GM12878 (cell line): ENCODE measurements around the gene HDHD3. TPM values are rescaled to one million over a fixed set of nuclear protein-coding genes. Genes with fewer than 3 reads are reported as not detected.

Experiments used
- BACH1 ChIP-seq: fragments of 450-650 bp; IDR thresholded peaks from 2 replicates; pipeline ENCODE4 v1.6.1; 2017; ENCODE audit warnings: mild to moderate bottlenecking, borderline replicate concordance
- CBX5 ChIP-seq: sonication (generic); IDR thresholded peaks from 2 replicates; pipeline ENCODE4 v1.6.1; 2016; ENCODE audit warnings: low read depth, moderate library complexity, mild to moderate bottlenecking, inconsistent platforms
- FOS ChIP-seq: IDR thresholded peaks from 3 replicates; pipeline ENCODE4 v1.6.1; 2011; ENCODE audit warnings: borderline replicate concordance; ENCODE audit not compliant: insufficient read length; ENCODE audit errors: extremely low read depth
- IRF4 ChIP-seq: IDR thresholded peaks from 2 replicates; pipeline ENCODE4 v1.6.1; 2011; ENCODE audit warnings: low read depth, low read length
- LARP7 ChIP-seq: fragments of 450-650 bp; IDR thresholded peaks from 2 replicates; pipeline ENCODE4 v1.6.1; 2017; ENCODE audit warnings: mild to moderate bottlenecking
- MEF2A ChIP-seq: IDR thresholded peaks from 2 replicates; pipeline ENCODE4 v1.6.1; 2011; ENCODE audit warnings: low read depth, mild to moderate bottlenecking, low read length, moderate library complexity; ENCODE audit not compliant: insufficient read depth
- POU2F2 ChIP-seq: IDR thresholded peaks from 3 replicates; pipeline ENCODE4 v1.6.1; 2011; ENCODE audit warnings: low read depth, mild to moderate bottlenecking, low read length, borderline replicate concordance
- RBBP5 ChIP-seq: fragments of 200-600 bp; sonication (generic); conservative IDR thresholded peaks from 2 replicates; pipeline ENCODE4 v1.6.1; 2016
- TCF3 ChIP-seq: IDR thresholded peaks from 2 replicates; pipeline ENCODE4 v1.6.1; 2012; ENCODE audit warnings: low read depth, mild to moderate bottlenecking, low read length, borderline replicate concordance; ENCODE audit not compliant: insufficient read depth
- polyA plus RNA-seq, 11 experiments: library from polyadenylated mRNA; depleted of rRNA in 4 of 11; unstranded in 6 of 11; stranded (reverse) in 5 of 11; fragments of >200 nt; fragmentation: Nextera tagmentation in 4 of 11; fragmentation: Illumina TruSeq in 1 of 11; extraction: Ambion mirVana in 4 of 11; extraction: Trizol in 1 of 11; gene quantifications; 1 replicate in 1 of 11; 2 replicates in 10 of 11; pipeline versions ENCODE4 v1.2.1 to v1.2.3, GENCODE V29; 2011 to 2016; ENCODE audit warnings: inconsistent platforms in 2 of 11, missing spikeins in 2 of 11, low read depth in 1 of 11
- total RNA-seq, 4 experiments: library from RNA; depleted of rRNA in 3 of 4; stranded (reverse); fragments of >200 nt in 3 of 4; fragmentation: Illumina TruSeq in 1 of 4; extraction: Trizol in 1 of 4; gene quantifications; 2 replicates each; pipeline versions ENCODE4 v1.2.1 to v1.2.3, GENCODE V29; 2013 to 2021
- TF ChIP-seq, protein P1 (sequence below): fragments of 450-650 bp; formaldehyde crosslinking; IDR thresholded peaks from 2 replicates; pipeline ENCODE4 v1.5.0; 2022; ENCODE audit warnings: mild to moderate bottlenecking, missing genetic modification characterization
- TF ChIP-seq, protein P2 (sequence below): fragments of 450-650 bp; IDR thresholded peaks from 2 replicates; pipeline ENCODE4 v1.6.1; 2017; ENCODE audit warnings: mild to moderate bottlenecking, moderate library complexity
- TF ChIP-seq, protein P3 (sequence below), 3 experiments: IDR thresholded peaks in 2 of 3; conservative IDR thresholded peaks in 1 of 3; 2 replicates each; pipeline ENCODE4 v1.5.1; 2011; ENCODE audit warnings: low read depth in 3 of 3, low read length in 3 of 3, mild to moderate bottlenecking in 3 of 3, control low read depth in 2 of 3, moderate library complexity in 2 of 3, inconsistent platforms in 1 of 3, mixed read lengths in 1 of 3; ENCODE audit not compliant: control insufficient read depth in 2 of 3, insufficient read depth in 1 of 3; ENCODE audit errors: extremely low read depth in 1 of 3
- TF ChIP-seq, protein P4 (sequence below): IDR thresholded peaks from 2 replicates; pipeline ENCODE4 v1.6.1; 2012; ENCODE audit warnings: improper control_type of control experiment, low read depth, low read length; ENCODE audit not compliant: insufficient replicate concordance

HDHD3 gene
- total and polyA plus RNA-seq, 10 of the 15 experiments (the other 5 are each of a cell fraction or from before 2014, with no cell fraction given), result 1.3 to 29.4 (median 17.9) TPM

DNA sequence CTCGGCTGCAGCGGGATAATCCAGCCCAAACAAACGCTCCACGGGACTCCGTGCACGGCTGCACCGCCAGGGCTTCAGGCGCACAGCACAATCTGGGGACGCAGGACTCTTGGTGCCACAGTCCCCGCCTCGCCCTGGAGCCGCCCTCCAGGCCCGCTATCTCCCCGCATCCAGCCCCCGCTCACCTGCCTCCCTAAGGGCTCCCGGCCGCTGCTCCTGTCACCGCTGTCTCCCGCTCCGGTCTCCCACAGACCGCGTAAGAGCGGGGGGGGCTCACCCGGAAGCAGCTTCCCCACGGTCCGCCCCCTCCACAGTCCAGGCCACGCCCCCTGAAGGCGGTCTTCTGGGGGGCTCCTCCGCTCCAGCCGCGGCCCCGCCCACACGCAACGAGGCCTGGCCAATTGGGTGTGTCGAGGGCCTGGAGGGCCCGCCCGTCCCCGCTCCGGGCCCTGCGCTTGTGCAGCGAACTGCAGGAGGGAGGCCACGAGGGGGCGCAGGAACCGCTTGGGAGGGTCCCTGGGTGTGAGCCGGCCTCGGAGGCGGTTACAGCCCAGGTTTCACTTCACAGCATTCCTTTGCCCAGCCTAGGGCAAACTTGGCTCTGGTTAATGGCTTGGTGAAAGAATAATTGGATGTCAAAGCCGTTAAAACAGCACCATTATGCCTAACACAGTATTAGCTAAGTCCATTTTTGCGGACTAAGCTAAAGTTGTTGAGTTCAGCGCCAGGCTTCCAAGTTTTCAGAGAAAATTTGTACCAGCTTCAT is 24.4 kb upstream of the HDHD3 start, which contains the start of gene ALAD (continued):
- TF ChIP-seq, protein P1, sequence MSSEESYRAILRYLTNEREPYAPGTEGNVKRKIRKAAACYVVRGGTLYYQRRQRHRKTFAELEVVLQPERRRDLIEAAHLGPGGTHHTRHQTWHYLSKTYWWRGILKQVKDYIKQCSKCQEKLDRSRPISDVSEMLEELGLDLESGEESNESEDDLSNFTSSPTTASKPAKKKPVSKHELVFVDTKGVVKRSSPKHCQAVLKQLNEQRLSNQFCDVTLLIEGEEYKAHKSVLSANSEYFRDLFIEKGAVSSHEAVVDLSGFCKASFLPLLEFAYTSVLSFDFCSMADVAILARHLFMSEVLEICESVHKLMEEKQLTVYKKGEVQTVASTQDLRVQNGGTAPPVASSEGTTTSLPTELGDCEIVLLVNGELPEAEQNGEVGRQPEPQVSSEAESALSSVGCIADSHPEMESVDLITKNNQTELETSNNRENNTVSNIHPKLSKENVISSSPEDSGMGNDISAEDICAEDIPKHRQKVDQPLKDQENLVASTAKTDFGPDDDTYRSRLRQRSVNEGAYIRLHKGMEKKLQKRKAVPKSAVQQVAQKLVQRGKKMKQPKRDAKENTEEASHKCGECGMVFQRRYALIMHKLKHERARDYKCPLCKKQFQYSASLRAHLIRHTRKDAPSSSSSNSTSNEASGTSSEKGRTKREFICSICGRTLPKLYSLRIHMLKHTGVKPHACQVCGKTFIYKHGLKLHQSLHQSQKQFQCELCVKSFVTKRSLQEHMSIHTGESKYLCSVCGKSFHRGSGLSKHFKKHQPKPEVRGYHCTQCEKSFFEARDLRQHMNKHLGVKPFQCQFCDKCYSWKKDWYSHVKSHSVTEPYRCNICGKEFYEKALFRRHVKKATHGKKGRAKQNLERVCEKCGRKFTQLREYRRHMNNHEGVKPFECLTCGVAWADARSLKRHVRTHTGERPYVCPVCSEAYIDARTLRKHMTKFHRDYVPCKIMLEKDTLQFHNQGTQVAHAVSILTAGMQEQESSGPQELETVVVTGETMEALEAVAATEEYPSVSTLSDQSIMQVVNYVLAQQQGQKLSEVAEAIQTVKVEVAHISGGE, result no peak
- TF ChIP-seq BACH1, result peak; percentile 63
- TF ChIP-seq LARP7, result peak; percentile 54; the same call in 1 of the 2 replicates
- TF ChIP-seq, protein P2, sequence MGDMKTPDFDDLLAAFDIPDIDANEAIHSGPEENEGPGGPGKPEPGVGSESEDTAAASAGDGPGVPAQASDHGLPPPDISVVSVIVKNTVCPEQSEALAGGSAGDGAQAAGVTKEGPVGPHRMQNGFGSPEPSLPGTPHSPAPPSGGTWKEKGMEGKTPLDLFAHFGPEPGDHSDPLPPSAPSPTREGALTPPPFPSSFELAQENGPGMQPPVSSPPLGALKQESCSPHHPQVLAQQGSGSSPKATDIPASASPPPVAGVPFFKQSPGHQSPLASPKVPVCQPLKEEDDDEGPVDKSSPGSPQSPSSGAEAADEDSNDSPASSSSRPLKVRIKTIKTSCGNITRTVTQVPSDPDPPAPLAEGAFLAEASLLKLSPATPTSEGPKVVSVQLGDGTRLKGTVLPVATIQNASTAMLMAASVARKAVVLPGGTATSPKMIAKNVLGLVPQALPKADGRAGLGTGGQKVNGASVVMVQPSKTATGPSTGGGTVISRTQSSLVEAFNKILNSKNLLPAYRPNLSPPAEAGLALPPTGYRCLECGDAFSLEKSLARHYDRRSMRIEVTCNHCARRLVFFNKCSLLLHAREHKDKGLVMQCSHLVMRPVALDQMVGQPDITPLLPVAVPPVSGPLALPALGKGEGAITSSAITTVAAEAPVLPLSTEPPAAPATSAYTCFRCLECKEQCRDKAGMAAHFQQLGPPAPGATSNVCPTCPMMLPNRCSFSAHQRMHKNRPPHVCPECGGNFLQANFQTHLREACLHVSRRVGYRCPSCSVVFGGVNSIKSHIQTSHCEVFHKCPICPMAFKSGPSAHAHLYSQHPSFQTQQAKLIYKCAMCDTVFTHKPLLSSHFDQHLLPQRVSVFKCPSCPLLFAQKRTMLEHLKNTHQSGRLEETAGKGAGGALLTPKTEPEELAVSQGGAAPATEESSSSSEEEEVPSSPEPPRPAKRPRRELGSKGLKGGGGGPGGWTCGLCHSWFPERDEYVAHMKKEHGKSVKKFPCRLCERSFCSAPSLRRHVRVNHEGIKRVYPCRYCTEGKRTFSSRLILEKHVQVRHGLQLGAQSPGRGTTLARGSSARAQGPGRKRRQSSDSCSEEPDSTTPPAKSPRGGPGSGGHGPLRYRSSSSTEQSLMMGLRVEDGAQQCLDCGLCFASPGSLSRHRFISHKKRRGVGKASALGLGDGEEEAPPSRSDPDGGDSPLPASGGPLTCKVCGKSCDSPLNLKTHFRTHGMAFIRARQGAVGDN, result no peak
- no peak for TF ChIP-seq CBX5
- no peak for TF ChIP-seq TCF3
- no peak for TF ChIP-seq RBBP5
- TF ChIP-seq MEF2A, result no peak
- TF ChIP-seq, protein P3, sequence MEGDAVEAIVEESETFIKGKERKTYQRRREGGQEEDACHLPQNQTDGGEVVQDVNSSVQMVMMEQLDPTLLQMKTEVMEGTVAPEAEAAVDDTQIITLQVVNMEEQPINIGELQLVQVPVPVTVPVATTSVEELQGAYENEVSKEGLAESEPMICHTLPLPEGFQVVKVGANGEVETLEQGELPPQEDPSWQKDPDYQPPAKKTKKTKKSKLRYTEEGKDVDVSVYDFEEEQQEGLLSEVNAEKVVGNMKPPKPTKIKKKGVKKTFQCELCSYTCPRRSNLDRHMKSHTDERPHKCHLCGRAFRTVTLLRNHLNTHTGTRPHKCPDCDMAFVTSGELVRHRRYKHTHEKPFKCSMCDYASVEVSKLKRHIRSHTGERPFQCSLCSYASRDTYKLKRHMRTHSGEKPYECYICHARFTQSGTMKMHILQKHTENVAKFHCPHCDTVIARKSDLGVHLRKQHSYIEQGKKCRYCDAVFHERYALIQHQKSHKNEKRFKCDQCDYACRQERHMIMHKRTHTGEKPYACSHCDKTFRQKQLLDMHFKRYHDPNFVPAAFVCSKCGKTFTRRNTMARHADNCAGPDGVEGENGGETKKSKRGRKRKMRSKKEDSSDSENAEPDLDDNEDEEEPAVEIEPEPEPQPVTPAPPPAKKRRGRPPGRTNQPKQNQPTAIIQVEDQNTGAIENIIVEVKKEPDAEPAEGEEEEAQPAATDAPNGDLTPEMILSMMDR (IDR thresholded peaks at IDR 0.05 in 2 of 3, conservative IDR thresholded peaks at IDR 0.05 in 1 of 3; ENCODE audit: control insufficient read depth in 2 of 3, extremely low read depth in 1 of 3, insufficient read depth in 1 of 3, low read depth in 3 of 3, low read length in 3 of 3), result peak; percentile 95 to 99 (median 96)
- TF ChIP-seq, protein P4, sequence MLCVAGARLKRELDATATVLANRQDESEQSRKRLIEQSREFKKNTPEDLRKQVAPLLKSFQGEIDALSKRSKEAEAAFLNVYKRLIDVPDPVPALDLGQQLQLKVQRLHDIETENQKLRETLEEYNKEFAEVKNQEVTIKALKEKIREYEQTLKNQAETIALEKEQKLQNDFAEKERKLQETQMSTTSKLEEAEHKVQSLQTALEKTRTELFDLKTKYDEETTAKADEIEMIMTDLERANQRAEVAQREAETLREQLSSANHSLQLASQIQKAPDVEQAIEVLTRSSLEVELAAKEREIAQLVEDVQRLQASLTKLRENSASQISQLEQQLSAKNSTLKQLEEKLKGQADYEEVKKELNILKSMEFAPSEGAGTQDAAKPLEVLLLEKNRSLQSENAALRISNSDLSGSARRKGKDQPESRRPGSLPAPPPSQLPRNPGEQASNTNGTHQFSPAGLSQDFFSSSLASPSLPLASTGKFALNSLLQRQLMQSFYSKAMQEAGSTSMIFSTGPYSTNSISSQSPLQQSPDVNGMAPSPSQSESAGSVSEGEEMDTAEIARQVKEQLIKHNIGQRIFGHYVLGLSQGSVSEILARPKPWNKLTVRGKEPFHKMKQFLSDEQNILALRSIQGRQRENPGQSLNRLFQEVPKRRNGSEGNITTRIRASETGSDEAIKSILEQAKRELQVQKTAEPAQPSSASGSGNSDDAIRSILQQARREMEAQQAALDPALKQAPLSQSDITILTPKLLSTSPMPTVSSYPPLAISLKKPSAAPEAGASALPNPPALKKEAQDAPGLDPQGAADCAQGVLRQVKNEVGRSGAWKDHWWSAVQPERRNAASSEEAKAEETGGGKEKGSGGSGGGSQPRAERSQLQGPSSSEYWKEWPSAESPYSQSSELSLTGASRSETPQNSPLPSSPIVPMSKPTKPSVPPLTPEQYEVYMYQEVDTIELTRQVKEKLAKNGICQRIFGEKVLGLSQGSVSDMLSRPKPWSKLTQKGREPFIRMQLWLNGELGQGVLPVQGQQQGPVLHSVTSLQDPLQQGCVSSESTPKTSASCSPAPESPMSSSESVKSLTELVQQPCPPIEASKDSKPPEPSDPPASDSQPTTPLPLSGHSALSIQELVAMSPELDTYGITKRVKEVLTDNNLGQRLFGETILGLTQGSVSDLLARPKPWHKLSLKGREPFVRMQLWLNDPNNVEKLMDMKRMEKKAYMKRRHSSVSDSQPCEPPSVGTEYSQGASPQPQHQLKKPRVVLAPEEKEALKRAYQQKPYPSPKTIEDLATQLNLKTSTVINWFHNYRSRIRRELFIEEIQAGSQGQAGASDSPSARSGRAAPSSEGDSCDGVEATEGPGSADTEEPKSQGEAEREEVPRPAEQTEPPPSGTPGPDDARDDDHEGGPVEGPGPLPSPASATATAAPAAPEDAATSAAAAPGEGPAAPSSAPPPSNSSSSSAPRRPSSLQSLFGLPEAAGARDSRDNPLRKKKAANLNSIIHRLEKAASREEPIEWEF, result no peak
- TF ChIP-seq FOS, result no peak
- TF ChIP-seq IRF4, result 0 out of 2 replicates have a peak, but pooled peaks have one; percentile 12
- TF ChIP-seq POU2F2, result 0 out of 3 replicates have a peak, but pooled peaks have one; percentile 12
